ENCODE measurements around the gene PIK3R3.

GRCh38 chr1:46096269-46097148, 35.9 kb downstream of the PIK3R3 start:
- TF ChIP-seq CTCF (IDR thresholded peaks at IDR 0.05; ENCODE audit: extremely low read depth in 1 of 2, insufficient read depth in 1 of 2, low read depth in 1 of 2, low read length in 2 of 2) = no peak
- no peak for TF ChIP-seq MAX (IDR thresholded peaks at IDR 0.05; ENCODE audit: insufficient read depth, insufficient read length)
- TF ChIP-seq POLR2A (IDR thresholded peaks at IDR 0.05; ENCODE audit: low read depth, low read length) = no peak
- TF ChIP-seq POLR2AphosphoS5 (IDR thresholded peaks at IDR 0.05; ENCODE audit: insufficient read depth, low read depth, low read length) = no peak
